ENCODE results near the gene OR9A2.
"Not testable (repeated sequence)": the region's sequence is repeated elsewhere in the genome, so short reads cannot be mapped to it uniquely, and the experiment has no call there.

The OR9A2 gene

GRCh38 chr7:143016996-143017395, 9.9 kb downstream of the OR9A2 start:
- DNase-seq (ENCODE audit: low read depth in 2 of 2) = no peak

GRCh38 chr7:143015926-143016490, 10.9 kb downstream of the OR9A2 start:
- peak; percentile 46 to 48 for DNase-seq (ENCODE audit: low read depth in 2 of 2)

GRCh38 chr7:143015084-143015483, 11.8 kb downstream of the OR9A2 start:
- DNase-seq (ENCODE audit: low read depth in 2 of 2) = no peak

GRCh38 chr7:143013893-143014292, 13.0 kb downstream of the OR9A2 start:
- DNase-seq (ENCODE audit: low read depth in 2 of 2) = peak; percentile 58 to 71

- DNase-seq (ENCODE audit: low read depth in 2 of 2) = no peak
Measured at GRCh38 chr7:143013473-143013872, 13.5 kb downstream of the OR9A2 start.

GRCh38 chr7:143012409-143012808, 14.5 kb downstream of the OR9A2 start:
- no peak for DNase-seq (ENCODE audit: low read depth in 2 of 2)

GRCh38 chr7:143012001-143012400, 14.9 kb downstream of the OR9A2 start:
- DNase-seq (ENCODE audit: low read depth in 2 of 2) = no peak

GRCh38 chr7:143008007-143008901, 18.7 kb downstream of the OR9A2 start:
- DNase-seq (ENCODE audit: low read depth in 2 of 2) = peak in 1 of 2 experiments; percentile 18

- DNase-seq (ENCODE audit: low read depth in 2 of 2) = no peak
Measured at GRCh38 chr7:143005632-143006260, 21.2 kb downstream of the OR9A2 start.

- no peak for DNase-seq (ENCODE audit: low read depth in 2 of 2)
Measured at GRCh38 chr7:143003393-143004051, 23.4 kb downstream of the OR9A2 start.

- DNase-seq (ENCODE audit: low read depth in 2 of 2) = no peak
Measured at GRCh38 chr7:143002898-143003297, 24.0 kb downstream of the OR9A2 start.

- DNase-seq (ENCODE audit: low read depth in 2 of 2) = no peak
Measured at GRCh38 chr7:143002106-143002505, 24.8 kb downstream of the OR9A2 start.

- no peak for DNase-seq (ENCODE audit: low read depth in 2 of 2)
Measured at GRCh38 chr7:143000648-143001047, 26.3 kb downstream of the OR9A2 start.

- DNase-seq (ENCODE audit: low read depth in 2 of 2) = no peak
Measured at GRCh38 chr7:142999793-143000192, 27.1 kb downstream of the OR9A2 start.

GRCh38 chr7:142998966-142999365, 28.0 kb downstream of the OR9A2 start:
- DNase-seq (ENCODE audit: low read depth in 2 of 2) = no peak

GRCh38 chr7:142997456-142997989, 29.4 kb downstream of the OR9A2 start:
- DNase-seq (ENCODE audit: low read depth in 2 of 2) = no peak

GRCh38 chr7:142992427-142992826, 34.5 kb downstream of the OR9A2 start:
- DNase-seq (ENCODE audit: low read depth in 2 of 2) = no peak

GRCh38 chr7:142984297-142984696, 42.6 kb downstream of the OR9A2 start:
- no peak for DNase-seq (ENCODE audit: low read depth in 2 of 2)

- DNase-seq (ENCODE audit: low read depth in 2 of 2) = no peak
Measured at GRCh38 chr7:142983825-142984224, 43.1 kb downstream of the OR9A2 start.

GRCh38 chr7:142978402-142978801, 48.5 kb downstream of the OR9A2 start:
- not testable (repeated sequence) for DNase-seq (ENCODE audit: low read depth in 2 of 2)

Data from fibroblast of skin of left biceps (primary cell).